ENCODE measurements around the gene SBK1. TPM values are rescaled to one million over a fixed set of nuclear protein-coding genes. Genes with fewer than 3 reads are reported as not detected.

The SBK1 gene
- total RNA-seq, 4 donors from 2014 or later, result 0.09 to 0.38 (median 0.12) TPM; not detected in 1

DNA sequence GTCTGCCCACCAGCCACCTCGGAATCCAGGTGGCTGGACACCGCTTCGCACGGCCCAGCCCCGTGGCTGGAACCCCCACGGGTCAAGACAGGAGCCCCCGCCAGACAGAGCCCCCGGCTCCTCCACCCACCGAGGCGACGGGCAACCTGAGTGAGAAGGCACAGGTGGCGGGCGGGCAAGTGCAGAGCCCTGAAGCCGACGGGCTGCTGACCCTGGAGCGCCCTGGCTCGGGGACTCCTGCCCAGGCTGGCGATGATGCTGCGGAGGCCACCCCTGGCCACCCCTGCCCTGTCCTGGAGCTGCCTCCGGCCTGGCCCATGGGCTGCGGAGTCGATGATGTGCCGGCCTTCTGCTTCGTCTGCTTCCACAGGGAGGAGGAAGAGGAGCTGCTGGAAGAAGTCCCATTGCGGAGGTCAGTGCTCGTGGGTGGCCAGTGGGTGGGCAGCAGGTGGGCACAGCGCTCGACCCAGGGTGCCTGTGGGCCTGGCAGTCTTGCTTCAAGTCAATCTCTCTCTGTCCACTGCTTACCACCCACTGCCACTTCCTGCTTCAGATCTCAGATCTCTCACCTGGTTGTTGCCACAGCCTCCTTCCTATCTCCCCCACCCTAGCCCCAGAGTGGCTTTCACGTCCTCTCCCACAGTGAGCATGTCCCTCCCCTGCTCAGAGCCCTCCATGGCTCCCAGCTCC lies 33.1 kb upstream of the SBK1 start:
- TF ChIP-seq, protein P1, sequence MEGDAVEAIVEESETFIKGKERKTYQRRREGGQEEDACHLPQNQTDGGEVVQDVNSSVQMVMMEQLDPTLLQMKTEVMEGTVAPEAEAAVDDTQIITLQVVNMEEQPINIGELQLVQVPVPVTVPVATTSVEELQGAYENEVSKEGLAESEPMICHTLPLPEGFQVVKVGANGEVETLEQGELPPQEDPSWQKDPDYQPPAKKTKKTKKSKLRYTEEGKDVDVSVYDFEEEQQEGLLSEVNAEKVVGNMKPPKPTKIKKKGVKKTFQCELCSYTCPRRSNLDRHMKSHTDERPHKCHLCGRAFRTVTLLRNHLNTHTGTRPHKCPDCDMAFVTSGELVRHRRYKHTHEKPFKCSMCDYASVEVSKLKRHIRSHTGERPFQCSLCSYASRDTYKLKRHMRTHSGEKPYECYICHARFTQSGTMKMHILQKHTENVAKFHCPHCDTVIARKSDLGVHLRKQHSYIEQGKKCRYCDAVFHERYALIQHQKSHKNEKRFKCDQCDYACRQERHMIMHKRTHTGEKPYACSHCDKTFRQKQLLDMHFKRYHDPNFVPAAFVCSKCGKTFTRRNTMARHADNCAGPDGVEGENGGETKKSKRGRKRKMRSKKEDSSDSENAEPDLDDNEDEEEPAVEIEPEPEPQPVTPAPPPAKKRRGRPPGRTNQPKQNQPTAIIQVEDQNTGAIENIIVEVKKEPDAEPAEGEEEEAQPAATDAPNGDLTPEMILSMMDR (IDR thresholded peaks at IDR 0.05), result no peak
- DNase-seq (ENCODE audit: low spot score) (no peak), ATAC-seq (ENCODE audit: low FRiP score) (no peak)

DNA sequence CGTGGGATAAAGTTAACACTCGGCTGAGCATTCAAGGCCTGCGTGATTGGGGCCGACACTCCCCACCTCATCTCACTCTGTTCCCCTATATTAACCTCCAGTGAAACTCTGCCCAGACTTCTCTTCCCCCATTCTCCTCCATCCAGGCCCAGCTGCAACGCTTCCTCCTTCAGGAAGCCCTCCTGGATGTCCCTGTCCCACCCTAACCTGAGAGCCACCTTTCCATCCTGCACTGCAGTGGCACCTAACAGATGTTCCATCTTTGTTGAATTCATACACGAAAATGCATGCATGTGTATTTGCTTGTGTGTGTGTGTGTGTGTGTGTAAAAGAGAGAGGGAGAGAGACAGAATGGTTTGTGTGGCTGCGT lies 32.6 kb upstream of the SBK1 start:
- ATAC-seq (ENCODE audit: low FRiP score) (no peak), DNase-seq (ENCODE audit: low spot score) (no peak)
- TF ChIP-seq, protein P1 (IDR thresholded peaks at IDR 0.05), result no peak

DNA sequence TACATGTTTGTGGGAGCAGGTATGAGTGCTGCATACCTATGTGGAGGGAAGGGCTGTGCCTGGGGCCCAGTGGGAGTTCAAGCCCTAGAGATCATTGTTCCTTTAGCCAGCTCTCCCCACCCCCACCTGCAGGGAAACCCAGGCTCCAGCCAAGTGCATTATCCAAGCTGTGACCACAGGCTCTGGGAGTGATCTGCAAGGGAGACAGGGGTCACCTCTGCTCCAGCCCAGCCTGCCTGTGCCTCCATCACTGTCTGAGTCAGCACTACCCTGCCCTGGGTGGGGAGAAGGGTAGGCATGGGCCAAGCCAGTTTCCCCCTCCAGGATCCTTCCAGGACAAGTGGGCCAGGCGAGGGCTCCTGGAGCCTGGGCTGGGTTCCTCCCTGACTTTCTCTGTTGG lies 32.1 kb upstream of the SBK1 start:
- DNase-seq (ENCODE audit: low spot score), result no peak
- ATAC-seq (ENCODE audit: low FRiP score), result no peak
- TF ChIP-seq, protein P1 (IDR thresholded peaks at IDR 0.05), result no peak

DNA sequence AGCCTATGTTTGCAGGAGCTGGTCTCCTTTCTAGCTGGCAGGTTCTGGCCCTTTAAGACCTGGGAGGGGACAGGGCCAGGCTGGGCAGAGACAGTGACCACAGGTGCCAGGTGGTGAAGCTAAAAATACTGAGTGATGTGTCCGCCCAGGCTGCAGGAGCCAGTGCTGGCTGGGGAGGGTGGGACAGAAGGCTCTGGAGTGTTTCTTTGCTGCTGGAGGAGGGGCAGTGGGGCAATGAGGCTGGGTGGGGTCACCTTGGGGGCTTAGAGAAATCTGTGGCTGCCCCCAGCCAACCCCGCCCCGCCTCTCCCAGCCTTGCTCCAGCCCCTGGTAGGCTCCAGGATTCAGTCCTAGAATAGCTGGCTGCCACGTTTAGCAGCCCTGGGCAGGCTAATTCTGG lies 30.4 kb upstream of the SBK1 start:
- ATAC-seq (ENCODE audit: low FRiP score) (no peak), DNase-seq (ENCODE audit: low spot score) (no peak)
- TF ChIP-seq, protein P1 (IDR thresholded peaks at IDR 0.05), result no peak

DNA sequence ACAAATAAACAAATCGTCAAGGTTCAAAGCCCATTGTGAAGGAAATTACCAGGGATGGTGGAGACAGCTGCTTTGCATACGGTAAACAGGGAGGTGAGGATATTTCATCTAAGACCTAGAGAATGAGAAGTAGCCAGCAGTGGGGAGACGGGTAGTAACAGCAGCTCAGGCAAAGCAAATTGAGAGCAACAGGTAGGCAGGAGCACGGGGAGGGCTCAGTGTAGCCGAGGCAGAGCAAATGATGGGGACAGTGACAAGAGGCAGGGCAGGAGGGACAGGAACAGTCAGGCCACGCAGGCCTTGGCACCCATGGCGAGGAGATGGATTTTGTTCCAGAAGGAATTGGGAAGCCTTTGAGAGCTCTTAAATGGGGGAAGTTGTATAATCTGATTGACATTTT lies 29.0 kb upstream of the SBK1 start:
- DNase-seq (ENCODE audit: low spot score) (no peak), ATAC-seq (ENCODE audit: low FRiP score) (no peak)
- TF ChIP-seq, protein P1 (IDR thresholded peaks at IDR 0.05), result no peak

DNA sequence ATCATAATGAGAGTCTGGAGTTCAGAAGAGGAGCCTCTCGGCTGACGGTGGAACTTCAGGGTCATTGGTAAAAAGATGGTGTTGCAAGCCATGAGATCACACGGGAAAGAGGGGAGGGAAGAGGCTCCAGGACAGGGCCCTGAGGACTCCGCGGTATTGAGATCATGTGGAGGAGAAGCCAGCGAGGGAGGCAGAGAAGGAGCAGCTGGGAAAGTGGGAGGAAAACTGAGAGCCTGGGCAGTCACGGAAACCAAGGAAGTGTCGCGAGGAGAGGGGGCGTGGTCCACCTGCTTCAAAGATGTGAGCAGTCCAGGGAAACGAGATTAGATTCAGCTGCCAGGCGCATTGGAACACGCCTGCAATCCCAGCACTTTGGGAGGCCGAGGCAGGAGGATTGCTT lies 27.7 kb upstream of the SBK1 start:
- peak; percentile 26 for DNase-seq (ENCODE audit: low spot score)
- ATAC-seq (ENCODE audit: low FRiP score), result peak; percentile 78
- TF ChIP-seq, protein P1 (IDR thresholded peaks at IDR 0.05), result no peak

DNA sequence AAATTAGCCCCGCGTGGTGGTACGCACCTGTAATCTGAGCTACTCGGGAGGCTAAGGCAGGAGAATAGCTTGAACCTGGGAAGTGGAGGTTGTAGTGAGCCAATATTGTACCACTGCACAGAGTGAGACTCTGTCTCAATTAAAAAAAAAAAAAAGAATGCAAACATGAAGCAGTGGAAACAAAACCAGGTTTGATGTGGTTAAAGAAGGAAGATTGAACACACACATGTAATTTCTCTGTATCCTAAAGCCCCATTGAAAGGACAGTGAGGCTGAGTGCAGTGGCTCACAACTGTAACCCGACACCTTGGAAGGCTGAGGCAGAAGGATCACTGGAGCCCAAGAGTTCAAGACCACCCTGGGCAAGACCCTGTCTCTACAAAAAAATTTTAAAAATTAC lies 26.5 kb upstream of the SBK1 start:
- ATAC-seq (ENCODE audit: low FRiP score), result no peak
- DNase-seq (ENCODE audit: low spot score), result no peak
- TF ChIP-seq, protein P1 (IDR thresholded peaks at IDR 0.05), result no peak
